Mononuclear cell (primary cell): Measurements from ENCODE around the gene LRRC43. TPM values are rescaled to one million over a fixed set of nuclear protein-coding genes. Genes with fewer than 3 reads are reported as not detected.

Source experiments
- H3K27me3 ChIP-seq: 2 replicates; pipeline ENCODE4 v1.6.0; 2011; ENCODE audit warnings: low read length, control low read depth; ENCODE audit not compliant: insufficient read depth
- H3K4me1 ChIP-seq: 2 replicates; pipeline ENCODE4 v1.5.1; 2011; ENCODE audit warnings: mild to moderate bottlenecking, low read length, control low read depth; ENCODE audit not compliant: insufficient read depth
- H3K4me3 ChIP-seq: 2 replicates; pipeline ENCODE4 v1.5.1; 2011; ENCODE audit warnings: mild to moderate bottlenecking, low read length, moderate library complexity
- H3K9me3 ChIP-seq: 2 replicates; pipeline ENCODE4 v1.5.1; 2011; ENCODE audit warnings: low read depth, mild to moderate bottlenecking, control low read depth, low read length
- total RNA-seq: library from RNA; depleted of rRNA; stranded (reverse); fragments of >200 nt; gene quantifications from one replicate; pipeline ENCODE4 v1.2.3, GENCODE V29; 2012

Gene LRRC43
- total RNA-seq, 1 donor: 0.52 TPM

GRCh38 chr12:122250047-122250446 is 67.1 kb downstream of the LRRC43 start:
- no peaks in the 10 kb centered on the region for H3K9me3 ChIP-seq
- H3K4me1 ChIP-seq: peaks cover 4% of the 10 kb centered on the region
- no peak overlapping the region for H3K4me3 ChIP-seq
- H3K27me3 ChIP-seq: no peaks in the 10 kb centered on the region

- Histone ChIP-seq H3K9me3 (no peaks in the 10 kb centered on the region), H3K27me3 (no peaks in the 10 kb centered on the region), H3K4me3 (no peak overlapping the region)
These were observed 67.6 kb downstream of the LRRC43 start for GRCh38 chr12:122250536-122250935.

More at GRCh38 chr12:122250536-122250935, 67.6 kb downstream of the LRRC43 start:
- H3K4me1 ChIP-seq: peaks cover 4% of the 10 kb centered on the region

Other genes starting within 250 kb of the LRRC43 start
- 6.2 TPM for gene BCL7A, start 161.2 kb upstream of the LRRC43 start, total RNA-seq
- 27.1 TPM for gene MLXIP, start 104.4 kb upstream of the LRRC43 start, total RNA-seq
- gene IL31, start 8.9 kb upstream of the LRRC43 start, total RNA-seq: not detected
- gene B3GNT4, start 20.6 kb downstream of the LRRC43 start, total RNA-seq: 0.10 TPM
- gene DIABLO, start 42.9 kb downstream of the LRRC43 start, total RNA-seq: 54.8 TPM
- 19.0 TPM for gene VPS33A, start 83.4 kb downstream of the LRRC43 start, total RNA-seq
- 65.8 TPM for gene CLIP1, start 239.5 kb downstream of the LRRC43 start, total RNA-seq